NCI-H2029 treated with DMSO at 0.1 percent for 48 hours (cell line): ENCODE measurements around the gene ZHX3.

Experiments used
- DNase-seq: peaks from one replicate; lab custom pipeline; 2025; lab: John Stamatoyannopoulos, UW

ZHX3 gene

GRCh38 chr20:41170386-41171105 lies 147.0 kb downstream of the ZHX3 start:
- DNase-seq, result no peak

- no peak for DNase-seq
Measured at GRCh38 chr20:41169791-41170351, 147.7 kb downstream of the ZHX3 start.

- DNase-seq, result no peak
Measured at GRCh38 chr20:41169162-41169690, 148.3 kb downstream of the ZHX3 start.

GRCh38 chr20:41168281-41169161 lies 149.0 kb downstream of the ZHX3 start:
- DNase-seq, result no peak

- no peak for DNase-seq
Measured at GRCh38 chr20:41167481-41168253, 149.9 kb downstream of the ZHX3 start.

GRCh38 chr20:41167118-41167470 lies 150.4 kb downstream of the ZHX3 start:
- DNase-seq, result no peak

GRCh38 chr20:41166201-41167117 lies 151.1 kb downstream of the ZHX3 start:
- DNase-seq, result no peak

GRCh38 chr20:41165001-41165882 lies 152.3 kb downstream of the ZHX3 start:
- no peak for DNase-seq

GRCh38 chr20:41163821-41164220 lies 153.7 kb downstream of the ZHX3 start:
- DNase-seq, result no peak

GRCh38 chr20:41162396-41162795 lies 155.1 kb downstream of the ZHX3 start:
- no peak for DNase-seq

- no peak for DNase-seq
Measured at GRCh38 chr20:41161886-41162285, 155.6 kb downstream of the ZHX3 start.

- no peak for DNase-seq
Measured at GRCh38 chr20:41160686-41161085, 156.8 kb downstream of the ZHX3 start.

GRCh38 chr20:41159547-41159946 lies 158.0 kb downstream of the ZHX3 start:
- no peak for DNase-seq

- no peak for DNase-seq
Measured at GRCh38 chr20:41158082-41158625, 159.4 kb downstream of the ZHX3 start.

- DNase-seq, result no peak
Measured at GRCh38 chr20:41155261-41155660, 162.3 kb downstream of the ZHX3 start.

- DNase-seq, result no peak
Measured at GRCh38 chr20:41154436-41155176, 162.9 kb downstream of the ZHX3 start.

- no peak for DNase-seq
Measured at GRCh38 chr20:41152108-41152757, 165.3 kb downstream of the ZHX3 start.

GRCh38 chr20:41151134-41151869 lies 166.2 kb downstream of the ZHX3 start:
- DNase-seq, result no peak
